Left cardiac atrium (tissue), 4 donors: ENCODE data around the gene PEPD. TPM values are rescaled to one million over a fixed set of nuclear protein-coding genes. Genes with fewer than 3 reads are reported as not detected.

Experiments
- ATAC-seq, 2 donors: fragments of 200-7000 bp; cut with Tn5 transposase; one replicate each; pipeline ENCODE4 v1.9.1; 2020; ENCODE audit warnings: mild to moderate bottlenecking in 2 of 2, moderate library complexity in 2 of 2
- DNase-seq: peaks from one replicate; pipeline ENCODE4 v3.0.0-alpha.2; 2020
- intact Hi-C, 2 donors: fragments of 100-400 bp; cut with DNase I; formaldehyde crosslinking; loops; one replicate each; pipeline versions ENCODE4 v1.14.1 to v1.15.1; 2022 to 2023
- total RNA-seq, 2 donors: library from RNA; stranded (reverse); fragmentation: NEBNext Ultra II Directional; extraction: Animal tissue kit (Norgen Biotek cat#: 25700); gene quantifications; one replicate each; pipeline ENCODE4 v1.2.1, GENCODE V29; 2021
- donor health status: DM: no; HTN: yes; CAD: no.
- donor health status: DM: no; HTN: yes; CAD: no; lungs with severe emphysema.
- donor health status: DM: yes; HTN: yes; CAD: no.
- donor health status: Dilated cardiomyopathy.

Gene PEPD
- total RNA-seq, 2 donors from 2014 or later, result 40.3 to 51.7 TPM

DNA sequence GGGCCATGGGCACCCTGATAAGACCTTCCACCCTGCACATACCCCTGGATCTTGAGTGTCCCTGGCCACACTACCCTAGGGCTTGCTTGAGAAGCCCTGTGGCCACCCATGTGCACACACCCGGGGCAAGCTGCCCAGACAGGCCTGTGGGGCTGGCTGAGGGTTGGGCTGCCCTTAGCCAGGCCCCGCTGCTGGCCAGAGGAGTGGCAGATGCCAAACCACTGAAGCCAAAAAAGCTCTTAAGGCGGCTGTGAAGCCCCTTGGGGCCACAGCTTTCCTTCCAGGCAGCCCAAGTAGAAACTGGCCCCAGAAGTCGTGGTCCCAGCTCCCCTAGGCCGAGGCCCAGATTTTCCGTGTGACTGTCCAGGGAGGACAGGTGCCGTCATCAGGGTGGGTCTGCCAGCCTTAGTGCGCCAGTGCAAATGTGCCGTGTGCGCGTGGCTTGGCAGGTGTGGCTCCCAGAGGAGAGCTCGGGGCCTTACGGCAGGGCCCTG is 133.3 kb downstream of the PEPD start:
- intact Hi-C loops, result no loop called here
- DNase-seq, result no peak
- peak; percentile 4 to 32 for ATAC-seq

DNA sequence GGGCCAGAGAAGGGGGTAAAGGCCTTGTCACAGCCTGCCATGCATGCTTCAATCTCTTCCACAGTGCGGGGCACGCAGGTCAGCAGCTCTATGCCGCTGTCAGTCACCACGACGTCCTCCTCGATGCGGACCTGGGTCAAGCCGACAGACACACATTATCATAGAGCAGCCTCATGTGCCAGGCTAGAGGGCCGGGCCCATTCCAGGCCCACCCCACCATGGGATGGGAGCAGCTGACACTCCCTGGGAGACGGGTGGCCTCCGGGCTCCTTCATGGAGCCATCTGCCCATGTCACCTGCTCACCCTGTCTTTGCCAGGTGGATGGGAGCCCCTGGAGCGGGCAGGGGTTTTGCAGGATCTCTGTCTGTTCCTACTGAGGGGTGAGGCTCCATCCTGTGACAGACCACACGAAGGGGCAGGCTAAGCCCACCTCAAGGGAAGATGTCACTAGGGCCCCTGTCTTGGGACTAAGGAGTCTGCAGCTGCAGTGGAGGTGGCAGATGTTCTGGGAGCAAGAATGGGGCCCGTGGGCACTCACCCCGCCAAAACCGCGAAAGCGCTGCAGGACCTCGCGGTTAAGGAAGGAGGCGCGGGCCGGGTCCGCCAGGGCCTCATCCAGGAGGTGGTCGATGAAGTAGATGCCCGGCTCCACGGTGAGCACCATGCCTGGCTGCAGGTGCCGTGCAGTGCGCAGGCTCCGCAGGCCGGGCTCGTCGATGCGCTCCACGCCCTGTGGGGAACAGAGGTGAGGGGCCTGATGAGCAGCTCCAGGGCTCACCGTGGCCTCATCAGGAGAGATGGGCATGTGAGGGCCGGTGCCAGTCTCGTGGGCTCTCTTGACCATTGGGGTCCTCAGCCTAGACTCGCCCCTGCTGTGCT is 134.0 kb downstream of the PEPD start:
- intact Hi-C loops, result no loop called here
- DNase-seq (no peak), ATAC-seq (no peak)

DNA sequence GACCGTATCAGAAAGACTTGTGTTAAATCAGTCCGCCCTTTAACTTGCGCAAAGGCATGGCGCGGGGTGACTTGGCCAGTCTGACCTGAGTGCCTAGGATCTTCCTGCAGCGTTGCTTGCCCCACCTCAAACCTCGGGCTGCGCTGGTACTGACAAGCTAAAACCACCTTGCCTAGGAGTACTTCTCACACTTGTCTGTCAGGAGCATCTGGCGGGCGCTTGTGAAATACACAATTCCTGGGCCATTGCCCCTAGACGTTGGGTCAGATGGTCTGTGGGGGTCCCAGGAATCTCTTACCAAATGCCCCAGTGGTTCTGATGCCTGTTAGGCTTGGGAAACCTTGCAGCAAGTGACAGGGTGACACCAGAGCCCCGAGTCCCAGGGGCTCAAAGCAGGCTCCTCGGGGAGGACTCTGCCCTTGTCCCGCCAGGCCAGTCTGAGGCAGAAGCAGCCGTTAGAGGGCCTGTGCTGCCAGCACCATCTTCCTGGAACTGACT is 135.2 kb downstream of the PEPD start:
- DNase-seq (no peak), ATAC-seq (no peak)
- intact Hi-C loops, result no loop called here

DNA sequence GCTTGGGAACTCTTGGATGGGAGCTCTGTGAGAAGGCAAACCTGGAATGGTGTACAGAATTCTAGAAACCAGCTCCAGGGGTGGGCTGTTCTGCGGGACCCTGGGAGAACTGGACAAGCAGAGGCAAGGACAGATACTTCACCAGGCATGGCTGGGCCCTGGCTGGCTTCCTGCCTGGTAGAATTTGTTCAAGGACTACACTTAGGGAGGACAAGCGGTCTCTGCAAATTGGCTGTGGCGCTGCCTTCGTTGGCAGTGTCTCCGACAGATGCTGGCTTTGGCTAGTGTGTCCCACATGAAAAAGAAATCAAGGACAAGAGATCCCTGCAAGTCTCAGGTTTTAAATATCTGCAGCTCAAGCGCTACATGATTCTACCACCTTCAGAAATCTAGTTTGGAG is 135.6 kb downstream of the PEPD start:
- ATAC-seq (peak in 1 of 2 donors; percentile 29), DNase-seq (peak; percentile 40)
- intact Hi-C loops, result no loop called here

DNA sequence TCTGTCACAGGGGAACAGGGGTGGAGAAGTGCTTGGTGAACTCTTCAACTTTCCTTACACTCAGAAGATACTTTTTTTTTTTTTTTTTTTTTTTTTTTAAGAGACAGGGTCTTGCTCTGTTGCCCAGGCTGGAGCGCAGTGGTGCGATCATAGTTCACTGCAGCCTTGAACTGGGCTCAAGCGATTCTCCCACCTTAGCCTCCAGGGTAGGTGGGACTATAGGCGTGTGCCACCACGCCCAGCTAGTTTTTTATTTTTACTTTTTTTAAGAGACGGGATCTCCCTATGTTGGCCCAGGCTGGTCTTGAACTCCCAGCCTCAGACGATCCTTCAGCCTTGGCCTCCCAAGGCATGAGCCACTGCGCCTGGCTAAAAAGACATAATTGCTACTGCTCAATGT is 136.6 kb downstream of the PEPD start:
- DNase-seq (no peak), ATAC-seq (no peak)
- intact Hi-C loops, result no loop called here

DNA sequence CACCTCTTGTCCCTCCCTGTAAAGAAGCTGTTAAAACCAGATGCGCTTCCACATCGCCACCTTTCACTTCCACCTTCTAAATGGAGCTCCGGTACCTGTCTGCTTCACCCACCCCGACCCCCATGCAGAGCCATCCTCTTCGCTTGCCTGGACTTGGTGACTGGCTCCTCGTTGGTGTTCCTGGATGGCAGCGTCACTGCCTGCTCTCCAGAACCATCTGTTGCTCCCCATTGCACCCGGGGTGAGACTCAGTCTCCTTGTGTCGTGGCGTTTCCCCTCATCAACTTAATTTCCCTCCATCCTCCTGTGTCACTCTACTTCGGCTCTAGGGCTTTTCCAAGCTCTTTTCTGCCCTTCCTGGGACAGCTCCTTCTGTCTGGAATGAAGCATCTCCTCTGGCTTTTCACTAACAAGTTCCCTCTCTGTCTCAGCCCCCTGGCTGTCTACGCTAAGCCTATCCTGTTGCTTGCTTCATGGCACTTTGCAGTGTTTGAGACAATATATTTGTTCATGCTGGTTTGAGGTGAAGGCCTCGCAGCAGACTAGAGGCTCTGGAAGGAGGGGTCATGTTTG is 137.8 kb downstream of the PEPD start:
- no peak for ATAC-seq
- intact Hi-C loops, result no loop called here
- DNase-seq, result no peak

DNA sequence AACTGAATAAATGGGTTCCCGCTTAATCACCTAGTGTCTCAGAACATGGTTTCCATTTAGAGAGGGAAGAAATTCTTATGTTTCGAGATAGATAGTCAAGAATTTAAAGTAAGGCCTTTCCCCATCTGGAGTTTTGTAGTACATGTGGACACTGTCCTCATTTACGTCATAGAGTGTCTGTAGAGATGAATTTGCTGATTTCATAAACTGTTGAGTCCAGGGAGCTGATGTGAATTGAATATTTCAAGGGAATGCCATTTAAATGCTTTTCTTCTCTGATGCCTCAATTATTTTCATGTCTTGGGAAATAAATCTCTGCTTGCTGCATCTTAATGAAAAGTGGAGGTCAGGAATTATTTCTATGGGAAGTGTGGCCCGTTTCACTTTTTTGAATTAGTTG is 138.6 kb downstream of the PEPD start:
- intact Hi-C loops, result no loop called here
- ATAC-seq, result no peak
- DNase-seq, result no peak

DNA sequence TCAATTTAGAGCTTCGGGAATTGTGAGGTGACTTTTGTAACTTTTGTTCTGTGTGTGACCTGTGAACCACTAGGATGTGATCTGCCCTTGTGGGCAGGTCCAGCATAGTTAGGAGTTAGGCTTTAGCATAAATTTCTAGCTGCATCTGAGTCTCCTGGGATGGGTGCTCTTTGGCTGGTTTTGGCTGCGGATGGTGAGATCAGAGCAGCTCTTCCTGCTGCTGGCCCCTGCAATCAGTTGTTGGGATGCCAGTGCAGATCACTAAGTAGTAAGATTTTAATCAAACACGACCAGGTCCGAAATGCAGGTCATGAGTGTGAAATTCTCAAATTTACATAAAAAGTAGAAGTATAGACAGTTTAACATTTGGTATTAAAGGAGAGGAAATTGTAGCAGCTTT is 139.6 kb downstream of the PEPD start:
- intact Hi-C loops, result no loop called here
- DNase-seq, result no peak
- ATAC-seq, result no peak

DNA sequence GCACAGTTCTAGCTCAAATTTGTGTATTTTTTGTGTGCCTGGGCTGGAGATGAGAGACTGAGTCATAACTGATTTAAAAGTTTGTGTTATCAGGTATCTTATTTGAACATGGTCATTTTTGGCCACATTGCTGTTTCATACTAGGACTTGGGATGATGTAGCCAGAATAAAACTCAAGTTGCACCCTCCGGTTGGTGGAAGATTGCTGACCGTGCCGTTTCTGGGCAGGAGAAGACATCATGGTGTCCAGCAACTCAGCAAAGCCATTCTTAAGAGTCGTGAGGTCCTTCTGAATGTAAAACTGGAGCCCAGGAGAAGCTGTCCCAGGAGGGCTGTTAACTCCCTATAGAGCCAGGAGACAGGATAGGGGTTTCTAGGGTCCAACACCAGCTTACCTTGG is 140.5 kb downstream of the PEPD start:
- intact Hi-C loops, result no loop called here

DNA sequence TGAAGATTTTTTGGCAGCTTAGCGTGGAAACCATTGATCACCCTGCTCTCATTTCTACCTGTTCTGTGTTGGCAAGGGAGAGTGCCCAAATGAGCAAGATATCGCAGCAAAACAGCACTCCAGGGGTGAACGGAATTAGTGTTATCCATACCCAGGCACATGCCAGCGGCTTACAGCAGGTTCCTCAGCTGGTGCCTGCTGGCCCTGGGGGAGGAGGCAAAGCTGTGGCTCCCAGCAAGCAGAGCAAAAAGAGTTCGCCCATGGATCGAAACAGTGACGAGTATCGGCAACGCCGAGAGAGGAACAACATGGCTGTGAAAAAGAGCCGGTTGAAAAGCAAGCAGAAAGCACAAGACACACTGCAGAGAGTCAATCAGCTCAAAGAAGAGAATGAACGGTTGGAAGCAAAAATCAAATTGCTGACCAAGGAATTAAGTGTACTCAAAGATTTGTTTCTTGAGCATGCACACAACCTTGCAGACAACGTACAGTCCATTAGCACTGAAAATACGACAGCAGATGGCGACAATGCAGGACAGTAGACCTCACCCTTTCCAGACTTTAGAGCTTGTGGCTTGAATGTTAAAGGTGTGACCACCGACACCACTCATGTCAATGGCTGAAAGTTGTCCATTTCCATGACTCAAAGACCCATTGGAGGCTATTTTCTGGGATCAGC is 142.3 kb downstream of the PEPD start:
- intact Hi-C loops, result no loop called here
- ATAC-seq, result no peak
- DNase-seq, result no peak

More for the DNA sequence above, 140.5 kb downstream of the PEPD start:
- no peak for ATAC-seq
- DNase-seq, result no peak

DNA sequence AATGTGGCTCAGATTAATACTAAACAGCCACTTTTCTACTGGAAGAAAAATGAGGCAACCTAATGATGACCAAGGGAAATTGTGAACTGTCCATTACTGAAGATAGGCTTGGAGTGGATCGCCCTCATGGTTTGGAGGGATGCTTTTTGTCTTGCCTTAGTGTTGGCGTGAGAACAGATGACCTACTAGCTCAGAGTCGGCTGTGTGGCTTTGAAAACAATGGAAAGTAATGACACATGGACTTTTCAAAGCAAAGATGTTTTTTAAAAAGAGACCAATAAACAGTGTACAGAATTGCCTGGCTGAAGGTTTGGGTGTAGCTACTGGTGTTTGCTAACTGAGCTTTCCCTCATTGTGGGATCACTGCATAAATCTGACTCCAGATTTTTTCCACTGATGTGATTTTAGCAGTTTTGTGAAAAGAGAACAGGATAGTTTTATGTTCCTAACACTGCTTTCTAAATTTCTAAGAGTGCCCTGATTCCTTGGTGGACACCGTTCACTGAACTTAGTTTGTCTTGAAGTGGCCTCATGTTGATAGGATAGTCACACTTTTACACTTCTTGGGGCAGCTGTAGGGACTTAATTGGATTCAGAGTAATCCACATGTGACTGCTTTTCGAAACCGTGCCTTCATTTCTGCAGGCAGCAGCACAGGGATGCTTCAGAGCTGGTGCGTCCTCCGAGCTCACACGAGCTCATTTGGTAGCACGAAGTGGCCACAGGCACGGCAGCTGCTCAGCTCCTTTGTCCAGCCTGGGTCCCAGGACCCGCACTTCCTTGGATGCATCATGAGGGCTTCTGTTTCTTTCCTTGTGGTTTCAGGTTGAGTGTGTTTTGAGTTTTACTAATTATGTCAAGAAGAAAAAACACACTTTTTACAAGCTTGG is 143.8 kb downstream of the PEPD start:
- ATAC-seq (no peak), DNase-seq (no peak)
- intact Hi-C loops, result no loop called here

DNA sequence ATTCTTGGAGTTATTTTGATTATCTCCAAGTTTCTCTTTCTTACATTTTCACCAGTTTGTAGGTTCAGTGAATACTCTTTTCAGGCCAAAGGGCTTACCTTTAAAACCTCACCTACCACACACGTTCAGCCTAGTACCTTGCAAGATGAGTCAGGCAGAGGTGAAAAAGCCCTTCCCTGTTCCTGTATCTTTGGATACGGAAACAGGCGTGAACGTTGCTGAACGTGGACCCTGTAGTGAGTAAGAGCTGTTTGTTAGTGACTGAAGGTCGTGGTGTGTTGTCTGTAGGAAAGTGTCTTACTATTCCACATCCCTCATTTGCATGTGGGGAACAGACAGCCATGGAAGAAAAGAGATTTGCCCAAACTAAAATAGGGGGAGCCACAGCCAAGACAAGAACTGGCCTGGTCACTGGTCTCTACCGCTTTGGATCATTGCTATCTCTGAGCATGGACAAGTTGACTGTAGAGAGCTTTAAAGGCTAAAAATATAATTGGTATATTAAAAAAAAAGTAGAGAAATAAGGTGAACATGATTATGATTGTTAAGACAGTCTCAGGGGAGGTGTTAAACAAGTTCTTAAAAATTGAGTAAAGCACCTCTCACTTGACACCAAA is 144.5 kb downstream of the PEPD start:
- DNase-seq (no peak), ATAC-seq (no peak)
- intact Hi-C loops, result no loop called here

DNA sequence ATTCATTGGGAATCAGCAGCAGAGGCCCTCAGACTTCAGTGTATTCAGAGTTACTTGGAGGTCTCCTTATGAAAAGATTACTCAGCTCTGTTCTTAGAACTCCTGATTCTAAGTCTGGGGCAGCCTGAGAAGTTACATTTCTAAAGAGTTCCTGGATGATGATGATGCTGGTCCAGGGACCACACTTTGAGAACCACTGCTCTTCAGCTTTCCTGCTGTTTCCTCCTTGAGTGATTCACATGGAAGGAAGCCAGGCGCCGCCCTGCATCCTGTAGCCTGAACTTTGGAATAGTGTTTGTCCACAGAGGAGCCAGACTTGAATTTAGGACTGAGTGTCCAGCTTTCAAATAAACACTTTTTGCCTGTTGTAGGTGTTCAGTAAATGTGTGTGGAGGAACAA is 145.2 kb downstream of the PEPD start:
- intact Hi-C loops, result no loop called here
- ATAC-seq (peak in 1 of 2 donors; percentile 35), DNase-seq (peak; percentile 92)

DNA sequence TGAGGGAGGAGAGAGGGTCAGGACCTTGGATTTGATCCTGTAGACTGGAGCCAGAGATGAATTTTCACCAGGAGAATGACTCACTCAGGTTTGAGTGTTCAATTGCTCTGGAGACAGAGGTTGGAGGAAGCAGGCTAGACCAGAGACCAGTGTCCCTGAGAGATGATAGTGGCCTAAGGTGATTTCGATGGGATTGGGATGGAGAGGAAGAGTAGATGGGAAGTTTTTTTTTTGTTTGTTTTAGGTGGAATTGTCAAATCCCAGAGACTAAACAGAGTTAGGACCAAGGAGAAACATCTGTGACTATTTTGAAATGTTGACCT is 145.8 kb downstream of the PEPD start:
- peak in 1 of 2 donors; percentile 37 for ATAC-seq
- intact Hi-C loops, result no loop called here

DNA sequence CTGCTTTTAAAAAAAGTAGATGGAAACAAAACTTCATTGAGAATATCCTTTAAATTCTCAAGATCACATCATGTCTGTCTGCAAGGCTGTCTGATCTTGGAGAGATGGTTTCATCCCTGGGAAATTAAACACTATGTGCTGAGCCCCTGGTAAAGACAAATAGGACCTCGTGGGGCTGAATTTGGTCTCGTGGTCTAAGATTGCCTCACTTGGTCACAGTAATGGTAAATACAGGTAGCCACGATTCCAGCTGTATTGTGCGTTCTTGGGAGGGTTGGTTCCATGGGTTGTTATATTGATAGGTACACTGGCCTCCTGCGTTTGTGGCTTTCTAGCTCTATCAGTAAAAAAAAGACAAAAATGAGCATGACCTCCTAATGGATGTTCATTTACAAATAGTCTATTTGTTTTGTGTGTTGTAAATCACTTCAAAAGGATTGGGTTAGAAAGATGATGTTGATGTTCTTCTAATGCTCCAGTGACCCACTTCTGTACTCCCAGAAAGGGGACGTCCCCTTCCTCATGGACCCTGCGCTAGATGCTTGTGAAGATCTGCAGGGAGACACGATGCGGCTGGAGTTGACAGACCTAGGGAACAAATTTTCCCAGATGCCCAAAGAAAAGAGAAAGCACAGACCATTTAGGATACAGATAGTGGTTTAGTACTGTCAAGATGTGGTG is 146.3 kb downstream of the PEPD start:
- DNase-seq, result no peak
- ATAC-seq, result no peak
- intact Hi-C loops, result no loop called here

More for the DNA sequence above, 145.8 kb downstream of the PEPD start:
- no peak for DNase-seq

DNA sequence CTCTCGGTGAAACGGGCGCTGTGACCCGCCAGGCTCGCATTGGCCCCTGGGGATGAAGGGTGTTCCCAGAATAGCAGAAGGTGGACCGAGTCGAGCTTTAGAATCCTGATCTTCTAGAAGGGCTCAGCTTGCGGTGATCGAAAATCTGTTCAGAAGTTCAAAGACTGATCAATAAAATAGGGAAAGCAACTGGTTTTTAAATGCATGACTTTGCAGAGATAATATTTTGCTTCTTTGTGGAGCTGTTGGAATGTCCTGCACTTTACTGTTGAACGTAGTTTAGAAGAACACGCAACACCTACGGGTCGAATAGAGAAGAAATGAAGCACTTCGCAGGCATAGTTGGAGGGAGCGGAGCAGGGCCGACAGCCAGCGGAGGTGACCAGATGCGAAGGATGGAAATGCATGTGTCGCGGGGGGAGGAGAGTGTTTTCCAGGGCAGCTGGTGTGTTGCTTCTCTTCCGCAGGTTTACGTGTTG is 147.3 kb downstream of the PEPD start:
- intact Hi-C loops, result no loop called here
- no peak for ATAC-seq

DNA sequence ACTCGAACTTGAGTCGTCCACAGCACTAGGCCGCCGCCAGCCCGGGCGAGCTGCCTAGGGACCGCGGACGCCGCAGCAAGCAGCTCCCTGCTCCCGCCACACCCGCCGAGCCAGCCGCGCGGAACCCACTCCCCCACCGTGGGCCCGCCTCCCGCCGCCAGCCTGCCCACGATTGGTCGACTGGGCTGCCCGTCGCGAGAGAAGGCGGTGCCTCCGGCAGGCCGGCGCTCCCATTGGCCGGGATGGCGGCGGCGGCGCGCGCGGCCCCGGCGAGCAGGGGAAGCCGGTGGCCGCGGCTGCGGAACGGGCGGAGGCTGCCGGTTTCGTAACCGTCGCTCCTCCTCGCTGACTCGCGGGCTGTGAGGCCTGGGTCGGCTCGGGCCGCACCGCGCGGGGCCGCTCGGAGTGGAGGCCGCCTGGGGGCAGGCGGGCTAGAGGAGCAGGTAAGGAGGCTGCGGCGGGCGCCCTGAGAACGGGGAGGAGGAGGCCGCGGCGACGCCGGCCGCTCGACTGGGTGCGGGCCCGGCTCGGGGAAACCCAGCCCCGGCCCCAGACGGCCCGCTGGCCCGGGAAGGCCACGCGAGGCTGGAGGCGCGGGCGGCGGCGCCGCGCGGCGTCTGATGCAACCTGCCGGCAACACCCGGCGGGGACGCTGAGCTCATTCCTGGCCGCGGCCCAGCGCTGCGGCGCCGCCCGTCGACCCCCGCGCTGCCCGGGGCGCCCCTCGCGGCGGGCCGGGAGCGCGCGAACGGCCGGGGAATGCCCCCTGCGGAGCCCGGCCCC is 147.9 kb downstream of the PEPD start, which contains the start of gene CEBPG:
TSS of gene CEBPG (plus strand) at position 257 of the 783 bp plus-strand sequence. CDS start 5,531 bp downstream, outside the sequence.
- ATAC-seq (peak; percentile 98 to 99), DNase-seq (peak; percentile 93)
- intact Hi-C loops, result no loop called here

More for the DNA sequence above, 147.3 kb downstream of the PEPD start:
- no peak for DNase-seq
